Gastroesophageal sphincter (tissue), 3 donors: ENCODE data around the gene SULT1C4.

ENCODE experiments used
- EP300 ChIP-seq: sonication (generic); formaldehyde crosslinking; IDR thresholded peaks from one replicate; pipeline ENCODE4 v1.6.1; 2017; ENCODE audit warnings: antibody characterized with exemption, mild to moderate bottlenecking
- POLR2A ChIP-seq, 2 donors: fragments of 450-650 bp; IDR thresholded peaks; one replicate each; pipeline ENCODE4 v1.6.1; 2017; ENCODE audit warnings: antibody characterized with exemption in 2 of 2, mild to moderate bottlenecking in 2 of 2, moderate library complexity in 1 of 2
- POLR2AphosphoS5 ChIP-seq: sonication (generic); formaldehyde crosslinking; IDR thresholded peaks from one replicate; pipeline ENCODE4 v1.6.1; 2017; ENCODE audit warnings: antibody characterized with exemption
- TF ChIP-seq, protein P1 (sequence below), 4 experiments: fragments of 200-600 bp in 2 of 4; fragments of 450-650 bp in 2 of 4; sonication (generic) in 1 of 4; IDR thresholded peaks; one replicate each; pipeline ENCODE4 v1.5.1; 2017 to 2019; ENCODE audit warnings: antibody characterized with exemption in 4 of 4, mild to moderate bottlenecking in 2 of 4, moderate library complexity in 2 of 4

- TF ChIP-seq, protein P1, sequence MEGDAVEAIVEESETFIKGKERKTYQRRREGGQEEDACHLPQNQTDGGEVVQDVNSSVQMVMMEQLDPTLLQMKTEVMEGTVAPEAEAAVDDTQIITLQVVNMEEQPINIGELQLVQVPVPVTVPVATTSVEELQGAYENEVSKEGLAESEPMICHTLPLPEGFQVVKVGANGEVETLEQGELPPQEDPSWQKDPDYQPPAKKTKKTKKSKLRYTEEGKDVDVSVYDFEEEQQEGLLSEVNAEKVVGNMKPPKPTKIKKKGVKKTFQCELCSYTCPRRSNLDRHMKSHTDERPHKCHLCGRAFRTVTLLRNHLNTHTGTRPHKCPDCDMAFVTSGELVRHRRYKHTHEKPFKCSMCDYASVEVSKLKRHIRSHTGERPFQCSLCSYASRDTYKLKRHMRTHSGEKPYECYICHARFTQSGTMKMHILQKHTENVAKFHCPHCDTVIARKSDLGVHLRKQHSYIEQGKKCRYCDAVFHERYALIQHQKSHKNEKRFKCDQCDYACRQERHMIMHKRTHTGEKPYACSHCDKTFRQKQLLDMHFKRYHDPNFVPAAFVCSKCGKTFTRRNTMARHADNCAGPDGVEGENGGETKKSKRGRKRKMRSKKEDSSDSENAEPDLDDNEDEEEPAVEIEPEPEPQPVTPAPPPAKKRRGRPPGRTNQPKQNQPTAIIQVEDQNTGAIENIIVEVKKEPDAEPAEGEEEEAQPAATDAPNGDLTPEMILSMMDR (IDR thresholded peaks at IDR 0.05) = no peak
- TF ChIP-seq POLR2A (IDR thresholded peaks at IDR 0.05) (no peak), EP300 (no peak), POLR2AphosphoS5 (no peak)
Observed at GRCh38 chr2:108395155-108395554, 17.4 kb downstream of the SULT1C4 start.
